MCF 10A (cell line): ENCODE measurements around the gene CCP110. TPM values are rescaled to one million over a fixed set of nuclear protein-coding genes. Genes with fewer than 3 reads are reported as not detected.

Experiments
- BruUV-seq: library from RNA; stranded (reverse); fragments of 400-500 nt; replicated peaks from 2 replicates; lab custom pipeline; 2021; lab: Mats Ljungman, UMichigan
- CTCF ChIA-PET: fragments of 300-600 bp; sonication (Branson Sonifier 250); formaldehyde crosslinking; extraction: SDS; loops from one replicate; lab custom pipeline; 2021; ENCODE audit warnings: antibody characterized with exemption, inconsistent platforms; lab: Yijun Ruan, JAX
- POLR2A ChIA-PET: fragments of 300-600, 350-650 bp; sonication (Branson Sonifier 250); formaldehyde crosslinking; extraction: SDS; loops from one replicate; lab custom pipeline; 2020; ENCODE audit warnings: antibody characterized with exemption, inconsistent platforms; lab: Yijun Ruan, JAX
- DNase-seq: peaks from one replicate; pipeline ENCODE4 v3.0.0-alpha.2; 2018; ENCODE audit not compliant: unreplicated experiment
- H3K27ac Mint-ChIP-seq: one replicate; pipeline ENCODE4 v1.8.0; 2022; ENCODE audit warnings: mild to moderate bottlenecking, low read depth, mixed read lengths; ENCODE audit not compliant: unreplicated experiment
- H3K27me3 Mint-ChIP-seq: one replicate; pipeline ENCODE4 v1.8.0; 2022; ENCODE audit warnings: mixed read lengths; ENCODE audit not compliant: insufficient read depth, unreplicated experiment
- H3K36me3 Mint-ChIP-seq: one replicate; pipeline ENCODE4 v1.8.0; 2022; ENCODE audit warnings: mild to moderate bottlenecking, moderate library complexity, mixed read lengths; ENCODE audit not compliant: insufficient read depth, unreplicated experiment
- H3K4me1 Mint-ChIP-seq: one replicate; pipeline ENCODE4 v1.8.0; 2022; ENCODE audit warnings: mixed read lengths; ENCODE audit not compliant: insufficient read depth, unreplicated experiment
- H3K4me3 Mint-ChIP-seq: one replicate; pipeline ENCODE4 v1.8.0; 2022; ENCODE audit warnings: mild to moderate bottlenecking, moderate library complexity, mixed read lengths; ENCODE audit not compliant: unreplicated experiment
- H3K9me3 Mint-ChIP-seq: one replicate; pipeline ENCODE4 v1.8.0; 2022; ENCODE audit warnings: mixed read lengths; ENCODE audit not compliant: unreplicated experiment
- intact Hi-C: fragments of 100-400 bp; cut with micrococcal nuclease; formaldehyde crosslinking; loops from 2 replicates; pipeline ENCODE4 v1.14.1; 2022
- total RNA-seq: library from RNA; stranded (reverse); gene quantifications from 2 replicates; pipeline ENCODE4 v1.2.3, GENCODE V29; 2022
- TF ChIP-seq, protein P1 (sequence below): fragments of 200-600 bp; IDR thresholded peaks from one replicate; pipeline ENCODE4 v1.8.0; 2022; ENCODE audit warnings: antibody characterized with exemption, mild to moderate bottlenecking; ENCODE audit not compliant: unreplicated experiment

The CCP110 gene
- total RNA-seq, 1 experiment from 2014 or later: 14.2 TPM

DNA sequence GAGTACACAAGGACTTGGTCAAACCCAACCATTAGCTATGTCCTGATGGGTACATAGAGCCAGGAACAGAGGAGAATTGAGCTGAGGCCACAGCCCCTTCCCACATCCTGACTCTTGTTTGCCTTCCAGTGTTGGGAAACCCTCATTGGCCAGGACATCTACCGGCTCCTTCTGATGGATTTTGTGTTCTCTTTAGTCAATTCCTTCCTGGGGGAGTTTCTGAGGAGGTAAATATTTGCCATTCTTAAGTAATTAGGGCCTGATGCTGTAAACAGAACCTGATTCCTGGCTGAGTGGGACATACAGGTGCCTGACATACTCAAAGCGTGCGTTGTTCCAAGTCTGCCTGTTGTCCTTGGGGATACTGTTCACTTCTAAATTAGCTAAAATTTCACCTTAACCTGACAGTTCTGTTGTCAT lies 44.4 kb upstream of the CCP110 start:
- Mint-ChIP-seq H3K4me3 (no peak overlapping the region), H3K27me3 (no peaks in the 10 kb centered on the region), H3K4me1 (no peaks in the 10 kb centered on the region), H3K27ac (no peak overlapping the region), H3K9me3 (no peaks in the 10 kb centered on the region), H3K36me3 (no peaks in the 10 kb centered on the region)
- POLR2A ChIA-PET: interaction anchor here (0.6 kb wide), 1 partner anchor 23 kb away, joined by 3 read pairs; no protein-coding TSS in a partner anchor
- no TSS peak for BruUV-seq
- intact Hi-C loops: no loop called here
- CTCF ChIA-PET: interaction anchor here (0.9 kb wide), 1 partner anchor 90 kb away, joined by 4 read pairs; no protein-coding TSS in a partner anchor
- TF ChIP-seq, protein P1, sequence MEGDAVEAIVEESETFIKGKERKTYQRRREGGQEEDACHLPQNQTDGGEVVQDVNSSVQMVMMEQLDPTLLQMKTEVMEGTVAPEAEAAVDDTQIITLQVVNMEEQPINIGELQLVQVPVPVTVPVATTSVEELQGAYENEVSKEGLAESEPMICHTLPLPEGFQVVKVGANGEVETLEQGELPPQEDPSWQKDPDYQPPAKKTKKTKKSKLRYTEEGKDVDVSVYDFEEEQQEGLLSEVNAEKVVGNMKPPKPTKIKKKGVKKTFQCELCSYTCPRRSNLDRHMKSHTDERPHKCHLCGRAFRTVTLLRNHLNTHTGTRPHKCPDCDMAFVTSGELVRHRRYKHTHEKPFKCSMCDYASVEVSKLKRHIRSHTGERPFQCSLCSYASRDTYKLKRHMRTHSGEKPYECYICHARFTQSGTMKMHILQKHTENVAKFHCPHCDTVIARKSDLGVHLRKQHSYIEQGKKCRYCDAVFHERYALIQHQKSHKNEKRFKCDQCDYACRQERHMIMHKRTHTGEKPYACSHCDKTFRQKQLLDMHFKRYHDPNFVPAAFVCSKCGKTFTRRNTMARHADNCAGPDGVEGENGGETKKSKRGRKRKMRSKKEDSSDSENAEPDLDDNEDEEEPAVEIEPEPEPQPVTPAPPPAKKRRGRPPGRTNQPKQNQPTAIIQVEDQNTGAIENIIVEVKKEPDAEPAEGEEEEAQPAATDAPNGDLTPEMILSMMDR: no peak
- no peak for DNase-seq

DNA sequence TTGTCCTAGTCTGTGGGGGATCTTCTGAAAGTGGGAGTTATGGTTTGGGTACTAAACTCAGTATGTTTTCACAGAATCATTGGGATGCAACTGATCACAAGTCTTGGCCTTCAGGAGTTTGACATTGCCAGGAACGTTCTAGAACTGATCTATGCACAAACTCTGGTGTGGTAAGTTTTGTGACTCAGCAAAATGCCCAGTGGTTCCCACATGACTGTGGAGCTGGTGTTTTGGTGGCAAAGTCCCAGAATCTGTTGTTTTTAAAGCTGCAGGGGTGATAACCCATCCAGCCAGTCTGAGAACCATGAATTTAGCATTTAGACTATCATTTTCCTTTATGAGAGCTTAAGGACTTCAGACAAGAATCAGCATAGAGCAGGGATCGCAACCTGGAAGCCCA lies 42.4 kb upstream of the CCP110 start:
- Mint-ChIP-seq H3K4me3 (no peak overlapping the region), H3K27me3 (no peaks in the 10 kb centered on the region), H3K27ac (no peak overlapping the region), H3K4me1 (no peaks in the 10 kb centered on the region), H3K36me3 (no peaks in the 10 kb centered on the region), H3K9me3 (no peaks in the 10 kb centered on the region)
- CTCF ChIA-PET: no interaction called here
- DNase-seq: peak; percentile 52
- intact Hi-C loops: no loop called here
- no TSS peak for BruUV-seq
- TF ChIP-seq, protein P1: no peak
- POLR2A ChIA-PET: interaction anchor here (0.6 kb wide), 1 partner anchor 131 kb away, joined by 3 read pairs; no protein-coding TSS in a partner anchor

DNA sequence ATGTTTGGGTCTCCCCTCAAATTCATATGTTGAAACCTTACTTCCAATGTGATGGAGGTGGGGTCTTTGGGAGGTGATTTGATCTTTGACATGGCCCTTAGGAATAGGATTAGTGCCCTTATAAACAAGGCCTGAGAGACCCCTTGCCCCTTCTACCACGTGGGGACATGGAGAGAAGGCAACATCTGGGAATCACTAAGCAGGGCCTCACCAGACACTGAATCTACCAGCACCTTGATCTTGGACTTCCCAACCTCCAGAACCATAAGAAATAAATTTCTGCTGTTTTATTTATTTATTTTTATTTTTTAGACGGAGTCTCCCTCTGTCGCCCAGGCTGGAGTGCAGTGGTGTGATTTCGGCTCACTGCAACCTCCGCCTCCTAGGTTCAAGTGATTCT lies 42.0 kb upstream of the CCP110 start:
- ChIA-PET POLR2A (interaction anchor here (0.6 kb wide), 1 partner anchor 131 kb away, joined by 3 read pairs; no protein-coding TSS in a partner anchor), CTCF (interaction anchor here (1.1 kb wide), 1 partner anchor 89 kb away, joined by 3 read pairs; no protein-coding TSS in a partner anchor)
- intact Hi-C loops: no loop called here
- Mint-ChIP-seq H3K27me3 (no peaks in the 10 kb centered on the region), H3K9me3 (no peaks in the 10 kb centered on the region), H3K27ac (no peak overlapping the region), H3K4me3 (no peak overlapping the region), H3K36me3 (no peaks in the 10 kb centered on the region), H3K4me1 (no peaks in the 10 kb centered on the region)
- no TSS peak for BruUV-seq
- DNase-seq: no peak
- TF ChIP-seq, protein P1: no peak

DNA sequence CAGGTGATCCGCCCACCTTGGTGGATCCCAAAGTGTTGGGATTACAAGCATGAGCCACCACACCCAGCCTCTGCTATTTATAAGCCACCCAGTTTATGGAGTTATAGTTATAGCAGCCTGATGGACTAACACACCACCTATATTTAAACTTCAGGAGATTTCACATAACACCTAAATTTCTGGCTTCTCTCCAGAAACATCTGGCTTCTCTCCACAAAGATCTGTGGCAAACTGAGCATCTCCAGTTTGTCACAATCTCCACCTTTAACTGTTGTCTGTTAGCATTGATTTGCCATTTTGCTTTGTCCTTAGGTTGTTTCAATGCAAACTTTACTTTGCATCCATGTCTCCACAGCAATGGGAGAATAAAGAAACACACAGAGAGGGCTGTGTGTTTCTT lies 41.5 kb upstream of the CCP110 start:
- TF ChIP-seq, protein P1: no peak
- intact Hi-C loops: no loop called here
- POLR2A ChIA-PET: no interaction called here
- CTCF ChIA-PET: interaction anchor here (1.1 to 1.4 kb wide), 2 partner anchors 89 to 92 kb away, joined by 3 to 4 read pairs; no protein-coding TSS in a partner anchor
- DNase-seq: peak; percentile 15
- BruUV-seq: no TSS peak
- Mint-ChIP-seq H3K4me3 (no peak overlapping the region), H3K4me1 (no peaks in the 10 kb centered on the region), H3K27ac (no peak overlapping the region), H3K27me3 (no peaks in the 10 kb centered on the region), H3K36me3 (no peaks in the 10 kb centered on the region), H3K9me3 (no peaks in the 10 kb centered on the region)
